Aorta (tissue), 5 donors: ENCODE results near the gene OSBPL1A. TPM values are rescaled to one million over a fixed set of nuclear protein-coding genes. Genes with fewer than 3 reads are reported as not detected.

Experiments
- ATAC-seq: fragments of 200-7000 bp; cut with Tn5 transposase; one replicate; pipeline ENCODE4 v1.9.1; 2022; ENCODE audit warnings: moderate library complexity; ENCODE audit not compliant: low FRiP score
- DNase-seq, 2 donors: peaks; one replicate each; pipeline ENCODE4 v3.0.0-alpha.2; 2020
- H3K27ac ChIP-seq, 2 donors: one replicate each; pipeline ENCODE4 v1.5.1; 2013; ENCODE audit warnings: low read length in 2 of 2, mild to moderate bottlenecking in 2 of 2, moderate library complexity in 2 of 2, control low read depth in 1 of 2, inconsistent platforms in 1 of 2, low read depth in 1 of 2
- H3K27me3 ChIP-seq, 2 donors: one replicate each; pipeline ENCODE4 v1.6.1; 2013; ENCODE audit warnings: control low read depth in 1 of 2, low read length in 1 of 2, mild to moderate bottlenecking in 1 of 2, moderate library complexity in 1 of 2; ENCODE audit not compliant: insufficient read depth in 2 of 2, control insufficient read depth in 1 of 2
- H3K36me3 ChIP-seq, 2 donors: one replicate each; pipeline ENCODE4 v1.6.1; 2013; ENCODE audit warnings: control low read depth in 1 of 2, low read length in 1 of 2, mild to moderate bottlenecking in 1 of 2; ENCODE audit not compliant: insufficient read depth in 2 of 2, control insufficient read depth in 1 of 2
- H3K4me1 ChIP-seq, 2 donors: one replicate each; pipeline ENCODE4 v1.6.1; 2013; ENCODE audit warnings: low read length in 2 of 2, control low read depth in 1 of 2, mild to moderate bottlenecking in 1 of 2, moderate library complexity in 1 of 2; ENCODE audit not compliant: insufficient read depth in 2 of 2, control insufficient read depth in 1 of 2
- H3K4me3 ChIP-seq, 2 donors: one replicate each; pipeline ENCODE4 v1.5.1; 2013; ENCODE audit warnings: low read length in 2 of 2, control low read depth in 1 of 2, mild to moderate bottlenecking in 1 of 2
- H3K9me3 ChIP-seq: one replicate; pipeline ENCODE4 v1.6.1; 2013; ENCODE audit warnings: mild to moderate bottlenecking, low read length; ENCODE audit not compliant: control insufficient read depth
- WGBS, 2 donors: extraction: QIAGEN DNeasy Blood & Tissue Kit; methylation state at CpG; one replicate each; pipeline ENCODE4 v1.1.7; 2013; 5-methylcytosine and 5-hydroxymethylcytosine counted together
- intact Hi-C, 2 donors: fragments of 100-400 bp; cut with DNase I; formaldehyde crosslinking; loops; one replicate each; pipeline versions ENCODE4 v1.14.2 to v1.15.0; 2022
- polyA plus RNA-seq, 2 donors: library from polyadenylated mRNA; stranded (reverse); fragments of 200-250 nt; gene quantifications; one replicate each; pipeline ENCODE4 v1.2.3, GENCODE V29; 2013
- total RNA-seq, 2 donors: library from RNA; stranded (reverse); fragmentation: NEBNext Ultra II Directional; extraction: Animal tissue kit (Norgen Biotek cat#: 25700); gene quantifications; one replicate each; pipeline ENCODE4 v1.2.1, GENCODE V29; 2021
- donor health status: healthy with polysubstance abuse.
- donor health status: Bipolar disorder and iron deficiency.
- donor health status: DM: no; HTN: no; CAD: no.
- donor health status: DM: no; HTN: no; CAD: no.
- donor health status: DM: yes; HTN: yes; CAD: no.

Gene OSBPL1A
- total and polyA plus RNA-seq, 4 donors = 21.7 to 47.4 (median 37.1) TPM

DNA sequence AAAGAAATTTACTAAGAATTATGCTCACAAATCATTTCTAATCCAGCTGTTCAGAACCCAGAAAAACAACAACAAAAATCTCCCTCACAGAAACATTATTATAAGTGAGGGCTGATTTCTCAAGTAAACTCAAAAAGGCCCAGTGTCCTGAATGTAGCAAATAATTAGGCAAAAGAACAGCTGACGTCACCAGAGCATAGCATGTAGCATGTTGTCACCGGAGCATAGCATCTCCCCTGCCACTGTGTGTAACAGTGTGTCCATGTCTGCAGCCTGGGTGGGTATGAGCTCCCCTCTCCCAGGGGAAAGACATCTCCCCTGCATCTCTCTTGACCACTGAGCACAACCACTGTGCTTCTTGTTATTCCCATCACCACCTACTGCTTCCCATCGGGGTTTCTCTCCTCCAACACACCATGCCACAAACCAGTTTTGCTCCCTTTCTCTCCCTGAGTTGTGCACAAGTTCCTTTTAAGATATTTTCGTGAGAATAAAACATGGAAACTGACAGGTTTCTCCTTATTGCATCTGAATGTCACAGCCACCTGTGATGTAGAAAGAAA is 132.0 kb downstream of the OSBPL1A start:
- DNase-seq (no peak), ATAC-seq (no peak)
- Histone ChIP-seq H3K9me3 (no peaks in the 10 kb centered on the region), H3K4me3 (no peak overlapping the region), H3K27me3 (no peaks in the 10 kb centered on the region), H3K27ac (no peak overlapping the region), H3K36me3 (peaks cover 0 to 2% of the 10 kb centered on the region in 2 donors), H3K4me1 (peaks cover 0 to 1% of the 10 kb centered on the region in 2 donors)
- WGBS, 2 donors = 77 to 79% methylated on average over 4 of the region's 4 CpGs
- intact Hi-C loops = no loop called here

DNA sequence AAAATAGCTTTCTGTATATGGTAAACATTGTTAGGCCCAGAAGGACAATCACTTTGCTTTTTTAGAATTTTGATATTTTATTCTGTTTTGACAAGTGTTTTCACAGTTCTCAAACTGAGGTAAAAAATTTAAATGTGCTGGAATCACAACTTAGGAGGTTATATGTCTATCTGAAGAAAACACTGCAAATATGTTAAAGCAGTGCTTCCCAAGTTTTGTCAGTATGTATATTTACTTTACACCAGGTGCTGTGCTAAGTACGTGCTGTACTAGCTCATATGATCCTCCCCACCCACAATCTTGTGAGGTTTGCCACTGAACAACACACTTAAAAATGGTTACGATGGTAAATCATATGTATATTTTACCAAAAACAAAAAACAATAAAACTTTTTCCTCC is 134.6 kb downstream of the OSBPL1A start:
- no peak for ATAC-seq
- peaks cover 0 to 1% of the 10 kb centered on the region in 2 donors for H3K4me1 ChIP-seq

DNA sequence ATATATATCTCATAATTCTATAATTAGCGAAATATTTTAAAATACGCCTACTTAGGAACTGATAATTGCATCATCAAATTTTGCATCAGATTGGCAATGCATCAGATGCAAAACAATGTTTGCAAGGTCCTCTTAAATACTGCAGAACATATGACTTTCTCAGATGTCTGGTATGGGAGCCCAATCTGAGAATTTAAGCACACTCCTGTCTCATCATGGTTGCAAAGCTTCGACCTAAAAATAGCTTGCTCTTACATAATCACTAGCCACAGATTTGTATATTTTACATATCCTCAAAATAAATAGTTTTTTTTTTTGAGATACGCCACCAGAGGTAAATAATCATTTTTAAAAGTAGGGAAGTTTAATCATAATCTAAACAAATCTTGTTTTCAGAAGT is 135.5 kb downstream of the OSBPL1A start:
- Histone ChIP-seq H3K4me1 (peaks cover 0 to 1% of the 10 kb centered on the region in 2 donors), H3K4me3 (no peak overlapping the region), H3K27ac (no peak overlapping the region), H3K9me3 (no peaks in the 10 kb centered on the region), H3K36me3 (peaks cover 0 to 2% of the 10 kb centered on the region in 2 donors), H3K27me3 (no peaks in the 10 kb centered on the region)
- no peak for ATAC-seq
- intact Hi-C loops = no loop called here
- 73 to 78% methylated on average over 4 of the region's 4 CpGs for WGBS, 2 donors
- DNase-seq = no peak

More for the DNA sequence above, 134.6 kb downstream of the OSBPL1A start:
- no peak for DNase-seq
- Histone ChIP-seq H3K36me3 (peaks cover 0 to 2% of the 10 kb centered on the region in 2 donors), H3K27me3 (no peaks in the 10 kb centered on the region), H3K27ac (no peak overlapping the region), H3K9me3 (no peaks in the 10 kb centered on the region), H3K4me3 (no peak overlapping the region)
- intact Hi-C loops = no loop called here
- WGBS, 2 donors = 92 to 95% methylated on average over 2 of the region's 2 CpGs

DNA sequence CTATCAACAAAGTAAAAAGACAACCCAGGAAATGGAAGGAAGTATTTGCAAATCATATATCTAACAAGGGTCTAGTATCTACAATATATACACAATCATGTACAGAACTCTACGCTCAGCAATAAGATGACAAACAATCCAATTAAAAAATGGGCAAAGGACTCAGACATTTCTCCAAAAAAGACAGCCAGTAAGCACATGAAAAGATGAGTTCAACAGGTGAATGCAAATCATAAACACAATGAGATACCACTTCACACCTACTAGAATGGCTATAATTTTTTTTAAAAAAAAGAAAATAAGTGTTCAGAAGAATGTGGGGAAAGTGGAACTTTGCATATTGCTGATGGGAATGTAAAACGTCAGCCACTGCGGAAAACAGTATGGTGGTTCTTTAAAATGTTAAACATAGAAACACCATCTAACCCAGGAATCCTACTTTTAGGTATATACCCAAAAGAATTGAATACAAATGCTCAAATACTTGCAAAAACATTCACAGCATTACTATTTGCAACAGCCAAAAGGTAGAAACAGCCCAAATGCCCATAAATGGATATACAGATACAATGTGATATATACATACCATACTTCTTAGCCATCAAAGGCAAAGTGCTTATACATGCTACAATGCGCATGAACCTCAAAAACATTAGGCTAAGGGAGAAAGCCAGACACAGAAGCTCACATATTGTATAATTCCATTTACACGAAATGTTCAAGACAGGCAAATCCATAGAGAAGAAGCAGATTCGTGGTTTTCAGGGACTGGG is 137.6 kb downstream of the OSBPL1A start:
- H3K36me3 ChIP-seq = no peaks in the 10 kb centered on the region
- 88 to 91% methylated on average over 6 of the region's 6 CpGs for whole genome bisulfite sequencing, 2 donors
- intact Hi-C loops = no loop called here
- H3K27me3 ChIP-seq = no peaks in the 10 kb centered on the region
- H3K4me3 ChIP-seq = no peak overlapping the region
- H3K9me3 ChIP-seq = no peaks in the 10 kb centered on the region
- H3K27ac ChIP-seq = no peak overlapping the region
- ATAC-seq (no peak), DNase-seq (no peak)
- H3K4me1 ChIP-seq = peaks cover 0 to 1% of the 10 kb centered on the region in 2 donors

DNA sequence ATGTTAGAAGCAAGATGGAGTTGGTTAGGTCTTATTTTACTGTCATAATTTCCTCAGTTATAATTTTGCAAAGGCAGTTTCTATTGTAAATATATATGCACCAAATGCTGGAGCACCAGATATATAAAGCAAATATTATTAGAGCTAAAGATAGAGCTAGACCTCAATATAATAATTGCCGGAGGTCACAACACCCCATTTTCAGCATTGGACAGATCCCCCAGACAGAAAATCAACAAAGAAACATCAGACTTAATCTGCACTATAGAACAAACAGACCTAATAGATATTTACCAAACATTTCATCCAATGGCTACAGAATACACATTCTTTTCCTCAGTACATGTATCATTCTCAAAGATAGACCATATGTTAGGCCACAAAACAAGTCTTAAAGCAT is 143.6 kb downstream of the OSBPL1A start:
- Histone ChIP-seq H3K4me3 (no peak overlapping the region), H3K9me3 (no peaks in the 10 kb centered on the region), H3K4me1 (no peaks in the 10 kb centered on the region), H3K27ac (no peak overlapping the region), H3K27me3 (no peaks in the 10 kb centered on the region), H3K36me3 (no peaks in the 10 kb centered on the region)
- DNase-seq (no peak), ATAC-seq (no peak)
- intact Hi-C loops = no loop called here
- WGBS, 2 donors = 79 to 81% methylated on average over 1 of the region's 1 CpG

DNA sequence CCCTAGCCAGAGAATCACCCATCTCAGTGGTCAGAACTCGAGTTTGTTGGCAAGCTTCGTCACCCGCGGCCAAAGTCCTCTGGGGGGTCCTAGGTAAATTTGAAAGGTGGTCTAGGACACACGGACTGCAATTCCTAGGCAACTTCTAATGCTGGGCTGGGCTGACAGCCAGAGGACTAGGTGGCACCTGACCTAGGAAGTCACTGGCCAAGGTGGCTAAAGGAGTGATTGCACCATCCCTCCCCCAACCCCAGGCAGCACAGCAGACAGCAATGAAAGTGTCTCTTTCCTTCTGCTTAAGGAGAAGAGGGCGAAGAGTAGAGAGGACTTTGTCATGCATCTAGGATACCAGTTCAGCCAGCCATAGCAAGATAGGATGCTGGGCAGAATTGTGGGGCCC is 147.9 kb downstream of the OSBPL1A start:
- no peaks in the 10 kb centered on the region for H3K4me1 ChIP-seq
- H3K9me3 ChIP-seq = no peaks in the 10 kb centered on the region
- ATAC-seq = no peak
- intact Hi-C loops = no loop called here
- no peak overlapping the region for H3K27ac ChIP-seq
- no peak overlapping the region for H3K4me3 ChIP-seq
- H3K36me3 ChIP-seq = no peaks in the 10 kb centered on the region
- no peaks in the 10 kb centered on the region for H3K27me3 ChIP-seq
- 96% methylated on average over 6 of the region's 6 CpGs for WGBS, 2 donors
- no peak for DNase-seq

DNA sequence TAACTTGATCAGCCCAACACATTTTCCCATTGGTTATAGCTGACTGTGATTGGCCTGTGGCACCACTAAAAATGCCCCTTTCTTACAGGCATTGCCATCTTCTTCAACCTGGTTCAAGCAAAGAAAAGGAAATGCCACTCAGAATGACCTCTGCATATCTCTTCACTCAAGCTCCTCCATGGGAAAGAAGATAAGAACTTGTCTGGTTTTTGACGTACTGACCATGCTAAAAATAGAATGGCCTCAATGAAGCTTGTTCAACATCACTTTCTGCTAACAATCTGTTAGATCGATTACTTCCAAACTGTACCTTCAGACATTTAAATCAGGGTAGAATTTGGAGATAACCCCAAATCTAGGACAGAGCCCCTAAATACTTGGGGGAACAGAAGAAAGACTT is 149.3 kb downstream of the OSBPL1A start:
- Histone ChIP-seq H3K27me3 (no peaks in the 10 kb centered on the region), H3K9me3 (no peaks in the 10 kb centered on the region), H3K36me3 (no peaks in the 10 kb centered on the region), H3K4me3 (no peak overlapping the region), H3K4me1 (no peaks in the 10 kb centered on the region), H3K27ac (no peak overlapping the region)
- no peak for ATAC-seq
- WGBS, 2 donors = 51 to 58% methylated on average over 2 of the region's 2 CpGs
- DNase-seq = no peak
- intact Hi-C loops = no loop called here

DNA sequence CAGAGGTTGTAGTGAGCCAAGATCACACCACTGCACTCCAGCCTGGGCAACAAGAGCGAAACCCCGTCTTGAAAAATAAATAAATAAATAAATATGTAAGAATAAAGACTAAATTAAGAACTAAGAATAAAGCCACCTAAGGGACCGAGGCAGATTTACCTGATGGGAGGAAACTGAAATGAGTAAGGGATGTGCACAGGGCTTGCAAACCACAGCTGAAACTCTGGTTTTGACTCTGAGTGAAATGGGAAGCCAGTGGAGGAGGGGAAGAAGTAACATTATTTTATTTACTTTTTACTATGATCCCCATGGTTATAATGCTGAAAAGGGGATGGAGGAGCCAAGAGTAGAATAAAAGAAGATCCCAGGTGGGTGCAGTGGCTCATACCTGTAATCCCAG is 151.5 kb downstream of the OSBPL1A start:
- Histone ChIP-seq H3K4me3 (no peak overlapping the region), H3K36me3 (no peaks in the 10 kb centered on the region), H3K9me3 (no peaks in the 10 kb centered on the region), H3K27me3 (no peaks in the 10 kb centered on the region), H3K4me1 (no peaks in the 10 kb centered on the region), H3K27ac (no peak overlapping the region)
- no peak for ATAC-seq
- 95 to 96% methylated on average over 3 of the region's 3 CpGs for WGBS, 2 donors
- intact Hi-C loops = no loop called here
- DNase-seq = no peak

DNA sequence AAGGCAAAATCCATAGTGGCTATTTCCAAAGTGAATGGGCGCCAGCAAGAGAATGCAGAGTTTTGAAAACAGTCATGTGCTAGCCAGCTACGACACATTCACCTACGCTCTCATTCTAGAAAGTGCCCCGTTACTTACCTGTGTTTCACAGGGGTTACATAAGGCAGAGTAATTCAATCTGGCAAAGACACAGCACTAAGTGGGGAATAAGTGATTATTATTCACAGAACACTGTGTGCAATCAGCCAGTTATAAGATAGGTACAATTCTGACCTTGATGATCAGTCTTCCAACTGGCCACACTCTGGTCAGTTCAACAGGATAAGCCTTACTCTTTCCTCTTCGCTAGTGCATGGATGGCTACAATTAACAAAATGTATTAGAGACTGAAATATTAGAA is 152.9 kb downstream of the OSBPL1A start:
- Histone ChIP-seq H3K4me1 (no peaks in the 10 kb centered on the region), H3K36me3 (no peaks in the 10 kb centered on the region), H3K27me3 (no peaks in the 10 kb centered on the region), H3K9me3 (no peaks in the 10 kb centered on the region), H3K4me3 (no peak overlapping the region), H3K27ac (no peak overlapping the region)
- 97 to 98% methylated on average over 5 of the region's 5 CpGs for WGBS, 2 donors
- intact Hi-C loops = no loop called here
- DNase-seq (no peak), ATAC-seq (no peak)
